GM18909 (cell line): ENCODE data around the gene SF1.

Experiments used
- ATAC-seq: cut with Tn5 transposase; IDR thresholded peaks from one replicate; pipeline ENCODE4 v1.9.1; 2021; ENCODE audit warnings: mild to moderate bottlenecking; ENCODE audit not compliant: unreplicated experiment, poor library complexity

The SF1 gene

GRCh38 chr11:64802370-64803157, 24.2 kb upstream of the SF1 start:
- ATAC-seq: peak; percentile 28

GRCh38 chr11:64801561-64802369, 23.4 kb upstream of the SF1 start:
- no peak for ATAC-seq

- ATAC-seq: no peak
These were observed 22.8 kb upstream of the SF1 start for GRCh38 chr11:64801158-64801464.

- no peak for ATAC-seq
These were observed 22.2 kb upstream of the SF1 start for GRCh38 chr11:64800303-64801157.

- no peak for ATAC-seq
These were observed 21.4 kb upstream of the SF1 start for GRCh38 chr11:64799623-64800302.

GRCh38 chr11:64799256-64799622, 20.9 kb upstream of the SF1 start:
- no peak for ATAC-seq

- ATAC-seq: no peak
These were observed 18.6 kb upstream of the SF1 start for GRCh38 chr11:64796757-64797541.

GRCh38 chr11:64796047-64796756, 17.9 kb upstream of the SF1 start:
- no peak for ATAC-seq

GRCh38 chr11:64794526-64794925, 16.2 kb upstream of the SF1 start:
- no peak for ATAC-seq

- ATAC-seq: no peak
These were observed 15.2 kb upstream of the SF1 start for GRCh38 chr11:64793271-64794160.

- no peak for ATAC-seq
These were observed 14.1 kb upstream of the SF1 start for GRCh38 chr11:64792482-64792881.

- ATAC-seq: no peak
These were observed 13.5 kb upstream of the SF1 start for GRCh38 chr11:64791781-64792291.

GRCh38 chr11:64790205-64791095, 12.1 kb upstream of the SF1 start:
- ATAC-seq: no peak

GRCh38 chr11:64789331-64790204, 11.2 kb upstream of the SF1 start:
- ATAC-seq: no peak

GRCh38 chr11:64788321-64789215, 10.2 kb upstream of the SF1 start:
- ATAC-seq: no peak
